Activated B cell treated with CpG ODN at 0.5 μM for 24 hours (primary cell): ENCODE results near the gene ARHGAP21. TPM values are rescaled to one million over a fixed set of nuclear protein-coding genes. Genes with fewer than 3 reads are reported as not detected.

Experiments
- ATAC-seq: fragments of 200-7000 bp; cut with Tn5 transposase; one replicate; pipeline ENCODE4 v1.10.0; 2021; ENCODE audit warnings: low read depth, mild to moderate bottlenecking, moderate library complexity
- CTCF ChIA-PET: fragments of 350-600 bp; sonication (Branson Sonifier 250); formaldehyde crosslinking; loops from one replicate; lab custom pipeline; 2021; ENCODE audit warnings: antibody characterized with exemption; lab: Charles Lee
- POLR2A ChIA-PET: fragments of 350-600 bp; sonication (Branson Sonifier 250); formaldehyde crosslinking; loops from one replicate; lab custom pipeline; 2021; ENCODE audit warnings: antibody characterized with exemption; lab: Charles Lee
- DNase-seq: peaks from one replicate; pipeline ENCODE4 v3.0.0; 2022
- H3K27ac Mint-ChIP-seq: one replicate; pipeline ENCODE4 v1.8.0; 2020; ENCODE audit warnings: mixed read lengths
- H3K27me3 Mint-ChIP-seq: one replicate; pipeline ENCODE4 v1.8.0; 2021; ENCODE audit warnings: mixed read lengths
- H3K36me3 Mint-ChIP-seq: one replicate; pipeline ENCODE4 v1.8.0; 2021; ENCODE audit warnings: low read depth, mixed read lengths
- H3K4me1 Mint-ChIP-seq: one replicate; pipeline ENCODE4 v1.8.0; 2021; ENCODE audit warnings: mixed read lengths
- H3K4me3 Mint-ChIP-seq: one replicate; pipeline ENCODE4 v1.8.0; 2020; ENCODE audit warnings: mild to moderate bottlenecking, mixed read lengths
- H3K9me3 Mint-ChIP-seq: one replicate; pipeline ENCODE4 v1.8.0; 2020; ENCODE audit warnings: mixed read lengths
- CTCF ChIP-seq: fragments of 200-600 bp; IDR thresholded peaks from one replicate; pipeline ENCODE4 v1.8.0; 2022; ENCODE audit warnings: antibody characterized with exemption, mild to moderate bottlenecking
- intact Hi-C: fragments of 100-400 bp; cut with micrococcal nuclease; formaldehyde crosslinking; loops from one replicate; pipeline ENCODE4 v1.15.1; 2024
- total RNA-seq: library from RNA; stranded (reverse); gene quantifications from 2 replicates; pipeline ENCODE4 v1.2.3, GENCODE V29; 2022

ARHGAP21 gene
- total RNA-seq, 1 donor from 2014 or later: 20.8 TPM

GRCh38 chr10:24690961-24691512 lies 32.6 kb downstream of the ARHGAP21 start:
- no peaks in the 10 kb centered on the region for H3K4me1 Mint-ChIP-seq
- no peak for ATAC-seq
- no peak overlapping the region for H3K27ac Mint-ChIP-seq
- DNase-seq: no peak
- H3K27me3 Mint-ChIP-seq: no peaks in the 10 kb centered on the region
- CTCF ChIA-PET: no interaction called here
- no peaks in the 10 kb centered on the region for H3K9me3 Mint-ChIP-seq
- POLR2A ChIA-PET: no interaction called here
- H3K36me3 Mint-ChIP-seq: no peaks in the 10 kb centered on the region
- no peak overlapping the region for H3K4me3 Mint-ChIP-seq
- no peak for TF ChIP-seq CTCF
- intact Hi-C loops: no loop called here

- ChIA-PET POLR2A (no interaction called here), CTCF (no interaction called here)
- ATAC-seq (no peak), DNase-seq (no peak)
- no peaks in the 10 kb centered on the region for H3K27me3 Mint-ChIP-seq
- intact Hi-C loops: no loop called here
- no peak overlapping the region for H3K4me3 Mint-ChIP-seq
- H3K27ac Mint-ChIP-seq: no peak overlapping the region
- H3K36me3 Mint-ChIP-seq: no peaks in the 10 kb centered on the region
- H3K9me3 Mint-ChIP-seq: no peaks in the 10 kb centered on the region
- no peak for TF ChIP-seq CTCF
- H3K4me1 Mint-ChIP-seq: no peaks in the 10 kb centered on the region
These were observed 37.6 kb downstream of the ARHGAP21 start for GRCh38 chr10:24685958-24686540.

- Mint-ChIP-seq H3K9me3 (no peaks in the 10 kb centered on the region), H3K4me1 (no peaks in the 10 kb centered on the region), H3K36me3 (no peaks in the 10 kb centered on the region), H3K4me3 (no peak overlapping the region), H3K27me3 (no peaks in the 10 kb centered on the region), H3K27ac (no peak overlapping the region)
- DNase-seq: no peak
- no peak for ATAC-seq
- TF ChIP-seq CTCF: no peak
- POLR2A ChIA-PET: no interaction called here
- CTCF ChIA-PET: no interaction called here
- intact Hi-C loops: no loop called here
These were observed 40.1 kb downstream of the ARHGAP21 start for GRCh38 chr10:24683554-24683953.

GRCh38 chr10:24681572-24682088 lies 42.1 kb downstream of the ARHGAP21 start:
- intact Hi-C loops: no loop called here
- Mint-ChIP-seq H3K4me1 (no peaks in the 10 kb centered on the region), H3K4me3 (no peak overlapping the region), H3K27ac (no peak overlapping the region), H3K36me3 (no peaks in the 10 kb centered on the region), H3K9me3 (no peaks in the 10 kb centered on the region), H3K27me3 (no peaks in the 10 kb centered on the region)
- POLR2A ChIA-PET: no interaction called here
- ATAC-seq (no peak), DNase-seq (no peak)
- CTCF ChIA-PET: no interaction called here
- TF ChIP-seq CTCF: no peak

GRCh38 chr10:24680647-24681524 lies 42.8 kb downstream of the ARHGAP21 start:
- ATAC-seq (no peak), DNase-seq (no peak)
- Mint-ChIP-seq H3K27ac (no peak overlapping the region), H3K9me3 (no peaks in the 10 kb centered on the region), H3K36me3 (no peaks in the 10 kb centered on the region), H3K4me1 (no peaks in the 10 kb centered on the region), H3K4me3 (no peak overlapping the region), H3K27me3 (no peaks in the 10 kb centered on the region)
- CTCF ChIA-PET: no interaction called here
- POLR2A ChIA-PET: no interaction called here
- intact Hi-C loops: no loop called here
- TF ChIP-seq CTCF: no peak
